Gastrocnemius medialis (tissue), 4 donors: Measurements from ENCODE around the gene KLRB1. TPM values are rescaled to one million over a fixed set of nuclear protein-coding genes. Genes with fewer than 3 reads are reported as not detected.
"Not testable (repeated sequence)": the region's sequence is repeated elsewhere in the genome, so short reads cannot be mapped to it uniquely, and the experiment has no call there.

Experiments
- ATAC-seq, 2 donors: fragments of 150-250 bp; one replicate each; pipeline ENCODE4 v1.9.1; 2016
- DNase-seq, 2 donors: peaks; one replicate each; pipeline ENCODE4 v3.0.0-alpha.2; 2019
- H3K27ac ChIP-seq, 4 donors: fragments of 200-600 bp; sonication (generic); 1 replicate in 1 of 4; 2 replicates in 3 of 4; pipeline ENCODE4 v1.5.1; 2016 to 2018; ENCODE audit warnings: mild to moderate bottlenecking in 2 of 4, moderate library complexity in 1 of 4
- H3K27me3 ChIP-seq, 3 donors: fragments of 200-600 bp; sonication (generic) in 2 of 3; 1 replicate in 1 of 3; 2 replicates in 2 of 3; pipeline versions ENCODE4 v1.5.1 to v1.6.0; 2016 to 2019; ENCODE audit warnings: mild to moderate bottlenecking in 1 of 3, moderate library complexity in 1 of 3
- H3K36me3 ChIP-seq, 2 donors: fragments of 200-600 bp; sonication (generic) in 1 of 2; one replicate each; pipeline ENCODE4 v1.5.1; 2017 to 2018
- H3K4me1 ChIP-seq, 2 donors: fragments of 200-600 bp; sonication (generic) in 1 of 2; one replicate each; pipeline ENCODE4 v1.5.1; 2016 to 2017; ENCODE audit warnings: mild to moderate bottlenecking in 2 of 2
- H3K4me3 ChIP-seq, 4 donors: fragments of 200-600 bp; sonication (generic) in 3 of 4; 1 replicate in 1 of 4; 2 replicates in 3 of 4; pipeline ENCODE4 v1.5.1; 2016 to 2019; ENCODE audit warnings: mild to moderate bottlenecking in 2 of 4
- H3K9me3 ChIP-seq, 3 donors: fragments of 200-600 bp; sonication (generic) in 2 of 3; 1 replicate in 1 of 3; 2 replicates in 2 of 3; pipeline ENCODE4 v1.5.1; 2016 to 2019
- CTCF ChIP-seq, 5 experiments: fragments of 450-650 bp in 3 of 5; fragments of 200-600 bp in 2 of 5; sonication (generic) in 2 of 5; IDR thresholded peaks in 4 of 5; conservative IDR thresholded peaks in 1 of 5; 1 replicate in 4 of 5; 2 replicates in 1 of 5; pipeline ENCODE4 v1.5.1; 2016 to 2019; ENCODE audit warnings: antibody characterized with exemption in 5 of 5, mild to moderate bottlenecking in 3 of 5, moderate library complexity in 3 of 5
- POLR2A ChIP-seq, 2 donors: fragments of 450-650 bp; IDR thresholded peaks; one replicate each; pipeline ENCODE4 v1.6.1; 2017; ENCODE audit warnings: antibody characterized with exemption in 2 of 2, mild to moderate bottlenecking in 2 of 2, moderate library complexity in 2 of 2
- in situ Hi-C, 4 donors: fragments of 200-750 bp; cut with MboI; loops; one replicate each; pipeline versions ENCODE4 v1.15.0 to v1.8.0; 2017; ENCODE audit warnings: low sequenced_read_pairs in 4 of 4
- intact Hi-C: fragments of 100-400 bp; cut with DNase I; formaldehyde crosslinking; loops from one replicate; pipeline ENCODE4 v1.15.1; 2023; ENCODE audit warnings: low total_unique reads
- total RNA-seq, 4 donors: library from RNA; depleted of rRNA; stranded (reverse); fragments of >200 nt; gene quantifications; one replicate each; pipeline versions ENCODE4 v1.1.0 to v1.2.3, GENCODE V29; 2016

Gene KLRB1
- total RNA-seq, 4 donors from 2014 or later = 1.0 TPM; not detected in 3

- Histone ChIP-seq H3K36me3 (no peaks in the 10 kb centered on the region), H3K9me3 (no peaks in the 10 kb centered on the region), H3K4me1 (no peaks in the 10 kb centered on the region), H3K27ac (no peak overlapping the region), H3K27me3 (no peaks in the 10 kb centered on the region), H3K4me3 (no peak overlapping the region)
- in situ Hi-C loops (loop anchor here in 1 of 4 donors (25.0 kb wide), 1 partner anchor 126 kb away; no protein-coding TSS in a partner anchor), intact Hi-C loops (no loop called here)
- TF ChIP-seq POLR2A (IDR thresholded peaks at IDR 0.05) = no peak
- TF ChIP-seq CTCF (IDR thresholded peaks at IDR 0.05 in 4 of 5, conservative IDR thresholded peaks at IDR 0.05 in 1 of 5) = no peak
- DNase-seq = no peak
- ATAC-seq = no peak
These were observed 19.0 kb downstream of the KLRB1 start for GRCh38 chr12:9588749-9589148.

GRCh38 chr12:9587987-9588600 is 19.6 kb downstream of the KLRB1 start:
- in situ Hi-C loops = loop anchor here in 1 of 4 donors (25.0 kb wide), 1 partner anchor 126 kb away; no protein-coding TSS in a partner anchor

GRCh38 chr12:9577729-9578128 is 30.0 kb downstream of the KLRB1 start:
- ATAC-seq, H3K27ac ChIP-seq, H3K4me3 ChIP-seq, H3K9me3 ChIP-seq, DNase-seq, intact Hi-C loops, H3K27me3 ChIP-seq, H3K4me1 ChIP-seq, H3K36me3 ChIP-seq: not testable (repeated sequence)
- in situ Hi-C loops = loop anchor here in 1 of 4 donors (25.0 kb wide), 1 partner anchor 115 kb away; no protein-coding TSS in a partner anchor

More at GRCh38 chr12:9587987-9588600, 19.6 kb downstream of the KLRB1 start:
- no peak overlapping the region for H3K27ac ChIP-seq
- intact Hi-C loops = no loop called here
- TF ChIP-seq POLR2A (IDR thresholded peaks at IDR 0.05) (no peak), CTCF (IDR thresholded peaks at IDR 0.05 in 4 of 5, conservative IDR thresholded peaks at IDR 0.05 in 1 of 5) (no peak)
- no peak overlapping the region for H3K4me3 ChIP-seq
- no peaks in the 10 kb centered on the region for H3K27me3 ChIP-seq
- no peak for DNase-seq
- H3K9me3 ChIP-seq = no peaks in the 10 kb centered on the region
- no peaks in the 10 kb centered on the region for H3K36me3 ChIP-seq
- no peaks in the 10 kb centered on the region for H3K4me1 ChIP-seq
- no peak for ATAC-seq

- in situ Hi-C loops, DNase-seq, H3K27me3 ChIP-seq, H3K4me3 ChIP-seq, ATAC-seq, H3K36me3 ChIP-seq, H3K4me1 ChIP-seq, intact Hi-C loops, H3K9me3 ChIP-seq, H3K27ac ChIP-seq: not testable (repeated sequence)
These were observed 40.6 kb downstream of the KLRB1 start for GRCh38 chr12:9567151-9567550.

- H3K27me3 ChIP-seq, H3K4me3 ChIP-seq, ATAC-seq, in situ Hi-C loops, H3K27ac ChIP-seq, H3K36me3 ChIP-seq, intact Hi-C loops, H3K9me3 ChIP-seq, DNase-seq, H3K4me1 ChIP-seq: not testable (repeated sequence)
These were observed 41.6 kb downstream of the KLRB1 start for GRCh38 chr12:9566113-9566512.

- H3K4me1 ChIP-seq, in situ Hi-C loops, H3K4me3 ChIP-seq, ATAC-seq, H3K27me3 ChIP-seq, DNase-seq, H3K27ac ChIP-seq, H3K36me3 ChIP-seq, intact Hi-C loops, H3K9me3 ChIP-seq: not testable (repeated sequence)
These were observed 43.3 kb downstream of the KLRB1 start for GRCh38 chr12:9564418-9564817.

GRCh38 chr12:9562841-9563453 is 44.8 kb downstream of the KLRB1 start:
- H3K4me1 ChIP-seq, DNase-seq, H3K4me3 ChIP-seq, in situ Hi-C loops, ATAC-seq, intact Hi-C loops, H3K9me3 ChIP-seq, H3K27me3 ChIP-seq, H3K27ac ChIP-seq, H3K36me3 ChIP-seq: not testable (repeated sequence)

GRCh38 chr12:9545489-9545888 is 62.2 kb downstream of the KLRB1 start:
- H3K9me3 ChIP-seq, H3K4me1 ChIP-seq, H3K27ac ChIP-seq, H3K36me3 ChIP-seq, intact Hi-C loops, ATAC-seq, in situ Hi-C loops, DNase-seq, H3K27me3 ChIP-seq, H3K4me3 ChIP-seq: not testable (repeated sequence)
